ENCODE results near the gene PID1.

GRCh38 chr2:229297247-229297646, 26.2 kb upstream of the PID1 start:
- TF ChIP-seq CTCF (IDR thresholded peaks at IDR 0.05) (no peak), TCF12 (IDR thresholded peaks at IDR 0.05) (no peak), TAF1 (IDR thresholded peaks at IDR 0.05; ENCODE audit: borderline replicate concordance, low read depth, low read length) (no peak), RAD21 (IDR thresholded peaks at IDR 0.05; ENCODE audit: low read length) (no peak), EP300 (IDR thresholded peaks at IDR 0.05; ENCODE audit: borderline replicate concordance in 1 of 2, low read depth in 1 of 2, low read length in 1 of 2) (no peak), RCOR1 (IDR thresholded peaks at IDR 0.05; ENCODE audit: low read length) (no peak)
